Astrocyte of the cerebellum (primary cell): ENCODE data around the gene HGS.

ENCODE experiments used
- DNase-seq: peaks from one replicate; pipeline ENCODE4 v3.0.0-alpha.2; 2011; ENCODE audit warnings: low read depth
- H3K4me3 ChIP-seq: 2 replicates; pipeline ENCODE4 v1.5.1; 2011; ENCODE audit warnings: mild to moderate bottlenecking, low read depth, low read length, moderate library complexity
- in situ Hi-C: cut with HindIII; loops from 2 replicates; pipeline ENCODE4 v1.10.0; 2017; ENCODE audit warnings: low sequenced_read_pairs
- TF ChIP-seq, protein P1 (sequence below): IDR thresholded peaks from 2 replicates; pipeline ENCODE4 v1.5.1; 2012; ENCODE audit warnings: low read length, low read depth, moderate library complexity, mild to moderate bottlenecking; ENCODE audit errors: missing control alignments

The HGS gene

DNA sequence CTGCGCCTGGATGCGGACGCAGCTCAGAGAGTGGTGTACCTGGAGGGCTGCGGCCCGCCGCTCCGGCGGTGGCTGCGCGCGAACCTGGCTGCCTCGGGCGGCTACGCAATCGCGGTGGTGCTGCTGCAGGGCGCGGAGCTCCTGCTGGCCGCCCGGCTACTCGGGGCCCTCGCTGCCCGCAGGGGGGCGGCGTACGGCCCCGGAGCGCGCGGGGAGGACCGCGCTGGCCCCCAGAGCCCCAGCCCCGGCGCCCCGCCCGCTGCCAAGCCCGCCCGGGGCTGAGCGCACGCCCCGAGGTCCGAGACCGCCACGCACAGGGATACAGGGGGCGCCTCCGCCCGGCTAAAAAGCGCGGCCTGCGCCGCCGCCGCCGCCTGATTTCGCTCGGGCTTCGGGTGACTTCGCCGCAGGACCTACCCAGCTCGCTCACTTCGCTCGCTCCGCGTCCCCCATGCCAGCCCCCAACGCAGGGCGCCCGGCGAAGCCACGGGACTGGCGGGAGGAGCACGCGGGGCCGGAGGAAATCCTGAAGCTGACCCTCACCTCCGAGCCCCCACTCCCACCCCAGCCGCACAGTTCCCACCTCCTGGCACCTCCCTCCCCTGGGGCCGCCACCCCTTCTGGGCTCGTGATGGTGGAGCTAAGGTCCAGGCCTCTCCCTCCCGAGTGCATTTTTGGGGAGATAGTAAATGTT, 35.7 kb upstream of the HGS start:
- in situ Hi-C loops: no loop called here
- no peak overlapping the region for H3K4me3 ChIP-seq
- TF ChIP-seq, protein P1, sequence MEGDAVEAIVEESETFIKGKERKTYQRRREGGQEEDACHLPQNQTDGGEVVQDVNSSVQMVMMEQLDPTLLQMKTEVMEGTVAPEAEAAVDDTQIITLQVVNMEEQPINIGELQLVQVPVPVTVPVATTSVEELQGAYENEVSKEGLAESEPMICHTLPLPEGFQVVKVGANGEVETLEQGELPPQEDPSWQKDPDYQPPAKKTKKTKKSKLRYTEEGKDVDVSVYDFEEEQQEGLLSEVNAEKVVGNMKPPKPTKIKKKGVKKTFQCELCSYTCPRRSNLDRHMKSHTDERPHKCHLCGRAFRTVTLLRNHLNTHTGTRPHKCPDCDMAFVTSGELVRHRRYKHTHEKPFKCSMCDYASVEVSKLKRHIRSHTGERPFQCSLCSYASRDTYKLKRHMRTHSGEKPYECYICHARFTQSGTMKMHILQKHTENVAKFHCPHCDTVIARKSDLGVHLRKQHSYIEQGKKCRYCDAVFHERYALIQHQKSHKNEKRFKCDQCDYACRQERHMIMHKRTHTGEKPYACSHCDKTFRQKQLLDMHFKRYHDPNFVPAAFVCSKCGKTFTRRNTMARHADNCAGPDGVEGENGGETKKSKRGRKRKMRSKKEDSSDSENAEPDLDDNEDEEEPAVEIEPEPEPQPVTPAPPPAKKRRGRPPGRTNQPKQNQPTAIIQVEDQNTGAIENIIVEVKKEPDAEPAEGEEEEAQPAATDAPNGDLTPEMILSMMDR: no peak
- no peak for DNase-seq

DNA sequence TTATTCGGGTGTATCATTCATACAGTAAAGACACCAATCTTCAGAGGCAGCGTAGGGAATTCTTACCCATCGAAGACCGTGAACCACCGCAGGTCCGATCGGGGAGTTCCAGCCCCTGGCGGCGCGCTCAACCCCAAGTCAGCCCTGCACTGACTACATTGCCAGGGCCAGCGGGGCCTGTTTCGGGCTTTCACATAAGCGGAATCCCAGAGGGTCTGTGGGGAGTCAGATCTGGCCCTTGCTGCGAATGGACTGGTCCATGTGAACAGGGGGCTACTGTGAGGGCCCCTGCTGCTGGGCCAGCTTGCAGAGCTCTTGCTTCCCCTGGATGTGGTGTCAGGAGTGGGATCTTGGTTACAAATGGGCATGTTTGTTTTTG, 35.1 kb upstream of the HGS start:
- no peak for DNase-seq
- TF ChIP-seq, protein P1: no peak
- no peak overlapping the region for H3K4me3 ChIP-seq
- in situ Hi-C loops: no loop called here

DNA sequence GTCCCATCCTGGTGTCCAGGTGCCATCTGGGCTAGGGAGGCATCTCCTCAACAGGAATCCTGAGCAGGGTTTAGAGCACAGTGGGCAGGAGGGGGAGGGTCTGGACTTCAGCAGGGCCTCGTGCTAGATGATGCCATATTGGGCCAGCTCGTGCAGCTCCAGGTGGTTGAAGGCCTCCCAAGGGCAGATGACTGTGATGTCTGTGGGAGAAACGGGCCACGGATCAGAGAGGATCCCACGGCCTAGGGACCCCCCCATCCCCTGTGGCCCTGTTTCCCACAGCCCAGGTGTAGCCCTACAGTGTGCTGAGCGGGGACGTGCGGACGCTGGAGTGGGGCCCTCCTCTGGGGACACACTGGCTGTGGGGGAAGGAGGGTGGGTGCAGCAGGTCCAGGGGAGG, 32.9 kb upstream of the HGS start:
- no peak for DNase-seq
- in situ Hi-C loops: no loop called here
- TF ChIP-seq, protein P1: no peak
- H3K4me3 ChIP-seq: no peak overlapping the region

DNA sequence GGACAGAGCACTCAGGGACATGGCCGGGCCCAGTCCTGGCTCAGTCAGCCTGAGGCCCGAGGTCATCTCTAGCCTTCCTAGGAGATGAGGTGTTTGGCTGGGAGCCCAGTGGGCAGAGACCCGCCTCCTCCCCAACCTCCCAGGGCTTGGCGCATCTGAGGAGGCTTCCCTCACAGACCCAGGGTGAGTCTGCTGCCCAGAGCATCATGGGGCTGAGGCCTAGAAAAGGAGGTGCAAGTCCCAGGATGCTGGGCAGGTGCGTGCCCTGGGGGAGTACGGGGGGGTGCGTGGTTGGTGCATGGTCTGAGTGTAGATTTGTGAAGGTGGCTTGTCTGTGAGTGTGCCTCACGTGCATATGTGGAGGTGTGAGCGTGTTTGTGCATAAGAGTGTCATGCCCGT, 32.1 kb upstream of the HGS start:
- TF ChIP-seq, protein P1: no peak
- in situ Hi-C loops: no loop called here
- DNase-seq: peak; percentile 73

DNA sequence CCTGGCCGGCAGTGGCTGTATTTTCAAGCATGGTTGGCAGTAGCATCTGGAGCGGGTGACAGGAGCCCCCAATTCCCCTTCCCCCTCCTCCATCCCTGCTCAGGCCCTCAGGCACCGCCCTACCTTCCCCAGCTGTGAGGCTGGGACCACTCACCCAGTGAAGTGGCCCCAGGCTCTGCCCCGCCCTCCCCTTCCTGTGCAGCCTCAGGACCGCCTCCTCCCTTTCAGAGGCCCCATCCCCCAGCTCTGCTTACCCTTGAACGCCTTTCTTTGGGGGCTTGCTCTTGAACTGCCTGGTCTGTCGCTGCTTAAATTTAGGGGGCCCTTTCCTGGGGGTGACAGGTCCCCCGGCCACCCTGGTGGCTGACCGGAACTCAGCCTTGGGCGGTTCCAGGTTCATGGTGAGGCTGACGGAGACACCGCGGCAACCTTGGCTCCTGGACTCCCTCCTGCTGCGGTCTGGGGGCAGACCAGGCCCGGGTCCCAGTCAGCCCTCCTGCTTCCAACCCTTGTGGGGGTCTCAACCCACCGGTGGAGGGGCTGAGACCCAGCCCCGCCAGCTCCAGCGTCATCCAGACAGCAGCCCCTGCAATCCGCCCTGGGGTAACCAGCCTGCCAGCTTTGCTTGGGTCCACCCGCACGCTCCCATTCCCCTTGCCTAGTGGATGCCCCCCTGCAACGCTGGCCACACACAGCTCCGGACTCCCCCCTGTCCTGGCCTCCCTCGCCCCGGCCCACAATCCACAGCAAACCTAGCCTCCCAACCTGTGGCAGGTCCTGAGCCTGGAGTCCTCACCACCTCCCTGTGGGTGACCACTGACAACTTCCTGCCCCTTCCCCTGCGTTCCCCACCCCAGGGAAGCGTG, 30.7 kb upstream of the HGS start:
- no peak for DNase-seq
- in situ Hi-C loops: no loop called here
- no peak overlapping the region for H3K4me3 ChIP-seq
- TF ChIP-seq, protein P1: no peak

More for the DNA sequence above, 32.1 kb upstream of the HGS start:
- H3K4me3 ChIP-seq: no peak overlapping the region

DNA sequence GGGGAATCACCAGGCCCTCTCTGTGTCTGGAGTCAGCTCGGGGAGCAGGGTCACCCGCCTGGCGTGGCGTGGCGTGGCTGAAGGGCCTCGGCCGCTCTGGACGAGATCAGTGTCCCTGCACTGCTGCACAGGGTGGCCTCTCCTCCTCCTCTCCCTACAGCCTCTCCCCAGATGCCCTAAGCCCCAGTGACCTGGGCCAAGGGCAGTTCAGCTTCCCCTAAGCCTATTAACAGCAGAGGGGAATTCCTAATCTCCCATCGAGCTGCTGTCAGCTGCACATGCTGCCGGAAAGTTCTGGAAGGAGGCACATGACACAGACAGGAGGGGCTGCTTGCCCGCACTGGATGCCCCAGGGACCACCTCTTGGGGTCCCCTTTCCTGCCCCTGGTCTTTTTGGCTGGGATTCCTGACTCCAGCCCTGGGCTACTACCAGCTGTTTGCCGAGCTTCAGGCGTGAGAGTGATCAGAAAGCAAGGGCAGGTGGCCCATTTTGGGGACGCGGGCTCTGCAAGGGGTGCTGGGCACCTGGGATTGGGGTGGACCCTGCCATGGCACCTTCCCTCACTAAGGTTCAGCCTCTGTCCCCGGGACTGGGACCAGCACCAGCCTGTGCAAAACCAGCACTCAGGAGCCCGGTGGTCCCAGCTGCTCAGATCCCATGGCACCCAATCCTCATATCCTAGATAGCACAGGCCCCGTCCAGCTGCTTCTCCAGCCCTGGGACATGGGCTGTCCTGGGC, 28.3 kb upstream of the HGS start:
- DNase-seq: no peak
- TF ChIP-seq, protein P1: no peak
- H3K4me3 ChIP-seq: no peak overlapping the region
- in situ Hi-C loops: no loop called here
